GM18519 (cell line): ENCODE results near the gene NFILZ.

Experiments
- ATAC-seq: cut with Tn5 transposase; IDR thresholded peaks from one replicate; pipeline ENCODE4 v1.9.1; 2021; ENCODE audit warnings: mild to moderate bottlenecking, moderate library complexity; ENCODE audit not compliant: unreplicated experiment, low FRiP score

The NFILZ gene

GRCh38 chr19:8641221-8641907 lies 10.9 kb downstream of the NFILZ start:
- no peak for ATAC-seq

- no peak for ATAC-seq
Observed at GRCh38 chr19:8641908-8642547, 11.6 kb downstream of the NFILZ start.

GRCh38 chr19:8642561-8642960 lies 12.1 kb downstream of the NFILZ start:
- ATAC-seq: no peak

DNA sequence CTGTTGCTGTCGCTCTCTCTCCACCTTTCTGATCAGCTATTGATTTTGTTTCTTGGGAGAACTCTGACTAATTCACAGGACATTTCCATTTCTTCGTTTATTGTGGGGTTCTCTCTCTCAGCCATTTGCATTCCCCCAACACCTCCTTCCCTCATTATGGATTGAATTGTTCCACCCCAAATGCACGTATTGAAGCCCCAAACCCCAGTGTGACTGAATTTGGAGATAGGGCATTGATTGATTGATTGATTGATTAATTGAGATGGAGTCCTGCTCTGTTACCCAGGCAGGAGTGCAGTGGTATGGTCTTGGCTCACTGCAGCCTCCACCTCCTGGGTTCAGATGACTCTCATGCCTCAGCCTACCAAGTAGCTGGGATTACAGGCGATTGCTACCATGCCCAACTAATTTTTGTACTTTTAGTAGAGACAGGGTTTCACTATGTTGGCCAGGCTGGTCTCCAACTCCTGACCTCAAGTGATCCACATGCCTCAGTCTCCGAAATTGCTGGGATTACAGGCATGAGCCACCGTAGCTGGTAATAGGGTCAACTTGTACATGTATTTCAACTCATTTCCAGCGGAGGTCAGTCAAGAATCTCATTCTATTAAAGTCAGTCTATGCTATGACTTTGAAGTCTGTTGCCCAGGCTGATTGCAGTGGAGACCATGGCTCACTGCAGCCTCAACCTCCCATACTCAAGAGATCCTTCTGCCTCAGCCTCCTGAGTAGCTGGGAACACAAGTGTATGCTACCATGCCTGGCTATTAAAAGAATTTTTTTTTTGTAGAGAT lies 13.6 kb downstream of the NFILZ start:
- ATAC-seq: no peak

GRCh38 chr19:8648240-8648639 lies 17.8 kb downstream of the NFILZ start:
- ATAC-seq: no peak

- ATAC-seq: no peak
Observed at GRCh38 chr19:8654591-8655339, 24.3 kb downstream of the NFILZ start.

GRCh38 chr19:8655340-8655709 lies 24.9 kb downstream of the NFILZ start:
- ATAC-seq: no peak

GRCh38 chr19:8657869-8658268 lies 27.4 kb downstream of the NFILZ start:
- ATAC-seq: no peak

DNA sequence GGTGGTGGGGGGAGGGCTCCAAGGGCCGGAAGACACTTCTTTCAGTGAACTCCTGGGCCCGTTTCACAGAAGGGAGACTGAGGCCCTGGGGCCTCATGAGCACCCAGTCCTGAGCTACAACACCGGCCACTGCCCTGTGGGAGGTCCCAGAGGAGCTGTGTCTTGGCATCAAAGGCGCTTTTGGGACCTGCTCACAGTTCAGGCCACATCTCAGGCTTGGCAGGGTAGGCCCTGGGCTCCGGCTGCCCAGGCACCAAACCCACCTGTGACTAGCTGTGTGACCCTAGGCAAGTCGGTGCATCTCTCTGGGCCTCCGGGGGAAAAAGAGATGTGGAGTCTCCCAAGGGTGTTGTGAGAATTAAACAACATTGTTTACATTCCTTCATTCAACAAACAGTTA lies 29.5 kb downstream of the NFILZ start:
- ATAC-seq: no peak

GRCh38 chr19:8662263-8662662 lies 31.8 kb downstream of the NFILZ start:
- ATAC-seq: no peak

DNA sequence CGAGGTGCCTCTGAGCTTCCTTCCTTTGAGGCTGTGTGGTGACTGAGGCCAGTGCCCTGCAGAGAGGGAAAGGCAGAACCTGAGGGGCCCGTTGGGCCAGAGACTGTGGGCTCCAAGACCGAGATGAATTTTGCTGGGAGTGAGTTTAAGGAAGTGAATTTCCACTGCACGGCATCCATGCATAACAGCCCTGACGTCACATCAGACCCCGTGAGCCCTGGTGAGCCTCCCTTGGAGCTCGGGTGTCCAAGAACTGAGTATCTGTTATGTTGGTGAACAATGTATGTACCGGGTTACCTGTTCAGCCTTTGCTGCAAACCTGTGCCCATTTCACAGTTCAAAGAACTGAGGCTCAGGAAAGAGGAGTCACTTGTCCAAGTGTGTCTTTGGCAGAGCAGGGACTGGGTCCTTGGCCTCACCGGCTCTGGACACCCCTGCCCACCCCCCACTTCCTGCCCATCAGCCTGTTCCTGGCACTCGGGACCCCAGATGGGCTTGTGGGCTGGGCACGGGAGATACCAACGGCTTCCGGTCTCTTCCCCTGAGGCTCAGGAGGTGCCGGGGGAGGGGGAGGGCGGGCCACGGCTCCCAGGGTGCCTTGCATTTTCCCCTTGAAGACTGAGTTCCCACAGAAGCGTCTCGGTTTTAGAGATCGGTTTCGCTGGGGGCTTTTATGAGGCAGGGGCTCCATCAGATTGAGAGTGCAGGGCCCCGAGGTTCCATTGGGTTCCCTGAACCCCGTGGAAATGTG lies 33.7 kb downstream of the NFILZ start:
- ATAC-seq: no peak

- no peak for ATAC-seq
Observed at GRCh38 chr19:8664671-8665057, 34.2 kb downstream of the NFILZ start.

GRCh38 chr19:8665468-8666213 lies 35.2 kb downstream of the NFILZ start:
- ATAC-seq: no peak

- no peak for ATAC-seq
Observed at GRCh38 chr19:8666814-8667405, 36.5 kb downstream of the NFILZ start.

- no peak for ATAC-seq
Observed at GRCh38 chr19:8673276-8673891, 43.0 kb downstream of the NFILZ start.

- no peak for ATAC-seq
Observed at GRCh38 chr19:8675066-8675465, 44.6 kb downstream of the NFILZ start.

DNA sequence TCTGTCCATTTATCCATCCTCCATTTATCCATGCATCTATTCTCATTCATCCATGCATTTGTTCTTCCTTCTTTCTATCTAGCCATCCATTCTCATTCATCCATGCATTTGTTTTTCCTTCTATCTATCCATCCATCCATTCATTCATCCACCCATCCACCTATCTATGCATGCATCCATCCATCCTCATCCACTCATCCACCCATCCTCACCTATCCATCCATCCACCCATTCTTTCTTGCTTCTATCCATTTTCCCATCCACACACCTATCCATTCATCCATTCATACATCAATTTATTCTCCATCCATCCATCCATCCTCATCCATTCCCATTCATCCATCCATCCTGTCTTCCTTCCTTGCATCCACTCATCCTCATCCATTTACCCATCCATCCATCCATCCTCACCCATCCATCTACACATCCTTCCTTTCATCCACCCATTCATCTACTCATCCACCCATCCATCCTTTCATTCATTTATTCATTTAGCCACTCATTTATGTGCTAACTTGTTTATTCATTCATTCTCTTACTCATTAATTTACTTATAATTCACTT lies 47.9 kb downstream of the NFILZ start:
- no peak for ATAC-seq
